Panc1 (cell line): Measurements from ENCODE around the gene AEN. TPM values are rescaled to one million over a fixed set of nuclear protein-coding genes. Genes with fewer than 3 reads are reported as not detected.

ENCODE experiments used
- ATAC-seq: fragments of 200-7000 bp; cut with Tn5 transposase; 2 replicates; pipeline ENCODE4 v1.9.1; 2020; ENCODE audit warnings: mild to moderate bottlenecking, moderate library complexity
- BruUV-seq: library from RNA; stranded (reverse); fragments of 400-500 nt; replicated peaks from 2 replicates; lab custom pipeline; 2021; lab: Mats Ljungman, UMichigan
- CTCF ChIA-PET: fragments of 300-600 bp; sonication (Branson Sonifier 250); formaldehyde crosslinking; loops from one replicate; lab custom pipeline; 2022; ENCODE audit warnings: antibody characterized with exemption; lab: Charles Lee
- POLR2A ChIA-PET: fragments of 300-600 bp; sonication (Branson Sonifier 250); formaldehyde crosslinking; loops from one replicate; lab custom pipeline; 2022; ENCODE audit warnings: antibody characterized with exemption; lab: Charles Lee
- DNase-seq: peaks from one replicate; pipeline ENCODE4 v3.0.0-alpha.2; 2010; ENCODE audit warnings: low read depth, low spot score
- H3K27ac ChIP-seq: 2 replicates; pipeline ENCODE4 v1.5.1; 2011; ENCODE audit warnings: mild to moderate bottlenecking, low read length, inconsistent platforms
- H3K27me3 ChIP-seq: fragments of 200-500 bp; sonication (Bioruptor generic); 2 replicates; pipeline ENCODE4 v1.6.0; 2014; ENCODE audit warnings: low read length, inconsistent platforms; ENCODE audit not compliant: control insufficient read depth, insufficient read depth
- H3K36me3 ChIP-seq: fragments of 200-500 bp; sonication (Bioruptor generic); 2 replicates; pipeline ENCODE4 v1.5.1; 2014; ENCODE audit warnings: inconsistent platforms, mild to moderate bottlenecking, low read length, moderate library complexity; ENCODE audit not compliant: control insufficient read depth, insufficient read depth
- H3K4me1 ChIP-seq: 2 replicates; pipeline ENCODE4 v1.5.1; 2011; ENCODE audit warnings: inconsistent platforms, mild to moderate bottlenecking, low read length, moderate library complexity; ENCODE audit not compliant: control insufficient read depth, insufficient read depth
- H3K4me3 ChIP-seq, 2 experiments: 2 replicates each; pipeline ENCODE4 v1.5.1; 2011 to 2012; ENCODE audit warnings: low read depth in 2 of 2, low read length in 2 of 2, mild to moderate bottlenecking in 2 of 2, inconsistent platforms in 1 of 2, moderate library complexity in 1 of 2
- H3K9me3 ChIP-seq: fragments of 200-500 bp; sonication (Bioruptor generic); 2 replicates; pipeline ENCODE4 v1.5.1; 2014; ENCODE audit warnings: low read depth, mild to moderate bottlenecking, inconsistent platforms, low read length, moderate library complexity; ENCODE audit not compliant: control insufficient read depth, insufficient read depth
- POLR2AphosphoS5 ChIP-seq: IDR thresholded peaks from 2 replicates; pipeline ENCODE4 v1.6.1; 2012; ENCODE audit warnings: mild to moderate bottlenecking, low read depth, low read length, moderate library complexity
- SIN3A ChIP-seq: IDR thresholded peaks from 2 replicates; pipeline ENCODE4 v1.6.1; 2012; ENCODE audit warnings: low read depth, mild to moderate bottlenecking, low read length, moderate library complexity, borderline replicate concordance; ENCODE audit not compliant: insufficient read depth
- TCF7L2 ChIP-seq: IDR thresholded peaks from 2 replicates; pipeline ENCODE4 v1.6.1; 2011; ENCODE audit warnings: mild to moderate bottlenecking, low read depth, low read length, inconsistent platforms
- in situ Hi-C: cut with HindIII; loops from 2 replicates; pipeline ENCODE4 v1.10.0; 2016; ENCODE audit warnings: low sequenced_read_pairs, low pct_unique_long_range_greater_than_20kb
- intact Hi-C: fragments of 100-400 bp; cut with micrococcal nuclease; formaldehyde crosslinking; loops from one replicate; pipeline ENCODE4 v1.10.0; 2022; ENCODE audit not compliant: unreplicated experiment
- total RNA-seq: library from RNA; stranded (reverse); gene quantifications from one replicate; pipeline ENCODE4 v1.2.1, GENCODE V29; 2021; ENCODE audit not compliant: unreplicated experiment
- TF ChIP-seq, protein P1 (sequence below): fragments of 450-650 bp; IDR thresholded peaks from 2 replicates; pipeline ENCODE4 v1.5.1; 2017; ENCODE audit warnings: mild to moderate bottlenecking
- TF ChIP-seq, protein P2 (sequence below), 2 experiments: IDR thresholded peaks; 2 replicates each; pipeline ENCODE4 v1.6.1; 2011 to 2012; ENCODE audit warnings: low read depth in 2 of 2, control low read depth in 1 of 2, low read length in 1 of 2, mild to moderate bottlenecking in 1 of 2, moderate library complexity in 1 of 2; ENCODE audit not compliant: insufficient read depth in 1 of 2

AEN gene
- total RNA-seq, 1 experiment from 2014 or later = 38.7 TPM

DNA sequence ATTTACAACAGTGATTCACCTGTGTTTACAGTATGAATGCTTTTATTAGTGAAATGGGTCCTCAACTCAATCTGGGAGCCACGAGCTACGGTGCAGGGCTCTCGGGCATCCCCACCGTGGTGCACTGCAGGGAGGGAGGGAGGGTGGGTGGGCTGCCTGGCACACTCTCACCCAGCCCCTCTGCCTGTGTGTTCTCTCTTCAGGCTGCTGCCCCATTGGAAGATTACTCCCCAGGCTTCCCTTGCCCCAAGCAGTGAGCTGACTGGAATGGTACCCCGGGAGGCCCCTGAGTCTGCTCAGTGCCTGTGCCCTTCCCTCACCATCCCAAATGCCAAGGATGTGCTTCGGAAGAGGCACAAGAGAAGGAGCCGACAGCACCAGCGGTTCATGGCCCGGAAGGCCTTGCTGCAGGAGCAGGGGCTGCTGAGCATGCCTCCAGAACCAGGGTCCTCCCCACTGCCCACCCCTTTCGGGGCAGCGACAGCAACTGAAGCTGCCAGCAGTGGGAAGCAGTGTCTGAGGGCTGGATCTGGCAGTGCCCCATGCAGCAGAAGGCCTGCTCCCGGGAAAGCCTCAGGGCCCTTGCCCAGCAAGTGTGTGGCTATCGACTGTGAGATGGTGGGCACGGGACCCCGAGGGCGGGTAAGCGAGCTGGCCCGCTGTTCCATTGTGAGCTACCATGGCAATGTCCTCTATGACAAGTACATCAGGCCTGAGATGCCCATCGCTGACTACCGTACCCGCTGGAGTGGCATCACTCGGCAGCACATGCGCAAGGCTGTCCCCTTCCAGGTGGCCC is 5.0 kb downstream of the AEN start:
- intact Hi-C loops = no loop called here
- CTCF ChIA-PET = no interaction called here
- DNase-seq = no peak
- no TSS peak for BruUV-seq
- H3K27me3 ChIP-seq = no peaks in the 10 kb centered on the region
- no peaks in the 10 kb centered on the region for H3K9me3 ChIP-seq
- in situ Hi-C loops = no loop called here
- peaks cover 15% of the 10 kb centered on the region for H3K4me1 ChIP-seq
- ATAC-seq = no peak
- no peak overlapping the region for H3K27ac ChIP-seq
- POLR2A ChIA-PET = no interaction called here
- H3K36me3 ChIP-seq = peaks cover 24% of the 10 kb centered on the region
- H3K4me3 ChIP-seq = no peak overlapping the region
- TF ChIP-seq, protein P1, sequence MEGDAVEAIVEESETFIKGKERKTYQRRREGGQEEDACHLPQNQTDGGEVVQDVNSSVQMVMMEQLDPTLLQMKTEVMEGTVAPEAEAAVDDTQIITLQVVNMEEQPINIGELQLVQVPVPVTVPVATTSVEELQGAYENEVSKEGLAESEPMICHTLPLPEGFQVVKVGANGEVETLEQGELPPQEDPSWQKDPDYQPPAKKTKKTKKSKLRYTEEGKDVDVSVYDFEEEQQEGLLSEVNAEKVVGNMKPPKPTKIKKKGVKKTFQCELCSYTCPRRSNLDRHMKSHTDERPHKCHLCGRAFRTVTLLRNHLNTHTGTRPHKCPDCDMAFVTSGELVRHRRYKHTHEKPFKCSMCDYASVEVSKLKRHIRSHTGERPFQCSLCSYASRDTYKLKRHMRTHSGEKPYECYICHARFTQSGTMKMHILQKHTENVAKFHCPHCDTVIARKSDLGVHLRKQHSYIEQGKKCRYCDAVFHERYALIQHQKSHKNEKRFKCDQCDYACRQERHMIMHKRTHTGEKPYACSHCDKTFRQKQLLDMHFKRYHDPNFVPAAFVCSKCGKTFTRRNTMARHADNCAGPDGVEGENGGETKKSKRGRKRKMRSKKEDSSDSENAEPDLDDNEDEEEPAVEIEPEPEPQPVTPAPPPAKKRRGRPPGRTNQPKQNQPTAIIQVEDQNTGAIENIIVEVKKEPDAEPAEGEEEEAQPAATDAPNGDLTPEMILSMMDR = no peak
- TF ChIP-seq, protein P2, sequence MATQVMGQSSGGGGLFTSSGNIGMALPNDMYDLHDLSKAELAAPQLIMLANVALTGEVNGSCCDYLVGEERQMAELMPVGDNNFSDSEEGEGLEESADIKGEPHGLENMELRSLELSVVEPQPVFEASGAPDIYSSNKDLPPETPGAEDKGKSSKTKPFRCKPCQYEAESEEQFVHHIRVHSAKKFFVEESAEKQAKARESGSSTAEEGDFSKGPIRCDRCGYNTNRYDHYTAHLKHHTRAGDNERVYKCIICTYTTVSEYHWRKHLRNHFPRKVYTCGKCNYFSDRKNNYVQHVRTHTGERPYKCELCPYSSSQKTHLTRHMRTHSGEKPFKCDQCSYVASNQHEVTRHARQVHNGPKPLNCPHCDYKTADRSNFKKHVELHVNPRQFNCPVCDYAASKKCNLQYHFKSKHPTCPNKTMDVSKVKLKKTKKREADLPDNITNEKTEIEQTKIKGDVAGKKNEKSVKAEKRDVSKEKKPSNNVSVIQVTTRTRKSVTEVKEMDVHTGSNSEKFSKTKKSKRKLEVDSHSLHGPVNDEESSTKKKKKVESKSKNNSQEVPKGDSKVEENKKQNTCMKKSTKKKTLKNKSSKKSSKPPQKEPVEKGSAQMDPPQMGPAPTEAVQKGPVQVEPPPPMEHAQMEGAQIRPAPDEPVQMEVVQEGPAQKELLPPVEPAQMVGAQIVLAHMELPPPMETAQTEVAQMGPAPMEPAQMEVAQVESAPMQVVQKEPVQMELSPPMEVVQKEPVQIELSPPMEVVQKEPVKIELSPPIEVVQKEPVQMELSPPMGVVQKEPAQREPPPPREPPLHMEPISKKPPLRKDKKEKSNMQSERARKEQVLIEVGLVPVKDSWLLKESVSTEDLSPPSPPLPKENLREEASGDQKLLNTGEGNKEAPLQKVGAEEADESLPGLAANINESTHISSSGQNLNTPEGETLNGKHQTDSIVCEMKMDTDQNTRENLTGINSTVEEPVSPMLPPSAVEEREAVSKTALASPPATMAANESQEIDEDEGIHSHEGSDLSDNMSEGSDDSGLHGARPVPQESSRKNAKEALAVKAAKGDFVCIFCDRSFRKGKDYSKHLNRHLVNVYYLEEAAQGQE (IDR thresholded peaks at IDR 0.05; ENCODE audit: insufficient read depth in 1 of 2, low read depth in 2 of 2, low read length in 1 of 2) = no peak
- TF ChIP-seq SIN3A = no peak
- no peak for TF ChIP-seq TCF7L2
- TF ChIP-seq POLR2AphosphoS5 = no peak

DNA sequence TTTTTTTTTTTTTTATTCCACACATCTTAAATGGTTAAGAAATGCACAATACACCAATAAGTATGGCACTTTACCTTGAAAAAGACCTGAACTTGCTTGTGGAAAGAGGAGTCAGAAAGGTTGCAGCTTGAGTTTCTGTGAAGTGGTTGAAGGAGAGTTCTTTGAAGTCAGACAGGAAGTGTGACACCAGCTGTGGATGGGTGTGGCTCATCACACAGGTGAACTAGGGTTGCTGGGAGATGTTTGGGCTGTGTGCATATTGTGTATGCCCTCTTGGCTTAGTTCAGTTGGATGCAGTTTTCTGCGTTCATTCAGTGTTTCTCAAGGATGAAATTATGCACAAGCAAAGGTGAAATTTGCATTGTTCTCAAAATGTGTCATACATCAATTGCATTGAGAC is 6.3 kb downstream of the AEN start:
- Histone ChIP-seq H3K9me3 (no peaks in the 10 kb centered on the region), H3K36me3 (peaks cover 19% of the 10 kb centered on the region), H3K4me1 (peaks cover 15% of the 10 kb centered on the region), H3K4me3 (no peak overlapping the region), H3K27ac (no peak overlapping the region), H3K27me3 (no peaks in the 10 kb centered on the region)
- TF ChIP-seq, protein P2 (IDR thresholded peaks at IDR 0.05; ENCODE audit: insufficient read depth in 1 of 2, low read depth in 2 of 2, low read length in 1 of 2) = no peak
- TF ChIP-seq, protein P1 = no peak
- no peak for TF ChIP-seq SIN3A
- no peak for TF ChIP-seq TCF7L2
- no peak for TF ChIP-seq POLR2AphosphoS5
- ChIA-PET CTCF (no interaction called here), POLR2A (no interaction called here)
- no peak for ATAC-seq
- intact Hi-C loops = no loop called here
- BruUV-seq = no TSS peak
- in situ Hi-C loops = no loop called here
- no peak for DNase-seq
